Globus pallidus (tissue), 1 donor: Measurements from ENCODE around the gene INTS1.

Experiments
- DNase-seq: peaks from one replicate; pipeline ENCODE4 v3.0.0-alpha.2; 2015; ENCODE audit warnings: low spot score

INTS1 gene

DNA sequence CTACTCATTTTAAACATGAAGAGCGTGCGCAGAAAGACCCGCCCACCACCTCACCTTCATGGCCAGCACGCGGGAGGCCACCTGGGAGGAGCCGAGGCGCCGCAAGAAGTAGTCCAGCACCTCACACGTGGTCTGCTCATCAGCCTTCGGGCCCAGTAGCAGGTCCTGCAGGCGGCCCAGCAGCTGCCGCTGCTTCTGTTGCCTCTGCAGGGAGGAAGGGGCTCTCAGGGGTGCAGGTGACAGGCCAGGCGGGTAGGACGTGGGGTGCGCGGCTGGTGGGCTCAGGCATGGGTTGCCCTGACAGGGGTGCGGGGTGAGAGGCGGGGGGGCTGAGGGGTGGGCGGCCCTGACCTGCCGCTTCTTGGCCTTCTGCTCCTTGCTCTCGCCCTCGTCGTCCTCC, 17.6 kb downstream of the INTS1 start:
- no peak for DNase-seq

DNA sequence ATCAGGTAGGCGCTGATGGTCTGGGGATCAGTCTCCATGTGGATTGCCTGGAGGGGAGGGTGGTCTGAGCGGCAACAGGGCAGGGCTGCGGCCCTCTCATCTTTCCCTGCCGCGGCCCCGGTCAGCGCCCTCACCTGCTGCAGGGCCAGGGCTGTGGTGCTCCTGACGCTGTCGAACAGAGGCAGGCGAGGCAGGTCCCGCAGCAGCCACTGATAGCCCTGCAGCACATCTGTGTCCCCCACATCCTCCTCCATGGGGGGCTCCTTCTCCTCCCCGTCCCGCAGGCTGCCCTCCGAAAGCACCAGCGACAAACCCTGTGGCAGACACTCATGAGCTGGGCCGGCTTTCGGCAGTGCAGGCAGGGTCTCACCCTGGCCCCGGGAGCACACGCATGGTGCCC, 19.0 kb downstream of the INTS1 start:
- no peak for DNase-seq

DNA sequence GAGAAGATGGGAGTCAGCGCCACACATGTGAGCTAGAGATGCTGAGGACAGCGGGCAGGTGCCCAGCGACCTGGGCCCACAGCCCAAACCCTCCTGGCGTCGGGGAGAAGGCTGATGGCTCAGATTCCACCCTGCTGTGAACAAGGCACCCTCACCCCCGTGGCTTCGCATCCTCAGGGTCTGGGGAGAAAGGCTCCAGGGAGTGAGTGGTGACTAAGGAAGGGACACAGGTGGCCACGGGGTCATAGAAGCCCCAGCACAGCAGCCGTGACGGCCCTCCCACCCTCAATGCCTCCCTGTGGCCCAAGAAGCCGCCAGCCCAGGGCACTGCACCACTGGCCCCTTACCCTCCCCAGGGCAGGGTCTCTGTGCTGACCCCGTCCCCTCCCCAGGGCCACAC, 19.6 kb downstream of the INTS1 start:
- DNase-seq = no peak

DNA sequence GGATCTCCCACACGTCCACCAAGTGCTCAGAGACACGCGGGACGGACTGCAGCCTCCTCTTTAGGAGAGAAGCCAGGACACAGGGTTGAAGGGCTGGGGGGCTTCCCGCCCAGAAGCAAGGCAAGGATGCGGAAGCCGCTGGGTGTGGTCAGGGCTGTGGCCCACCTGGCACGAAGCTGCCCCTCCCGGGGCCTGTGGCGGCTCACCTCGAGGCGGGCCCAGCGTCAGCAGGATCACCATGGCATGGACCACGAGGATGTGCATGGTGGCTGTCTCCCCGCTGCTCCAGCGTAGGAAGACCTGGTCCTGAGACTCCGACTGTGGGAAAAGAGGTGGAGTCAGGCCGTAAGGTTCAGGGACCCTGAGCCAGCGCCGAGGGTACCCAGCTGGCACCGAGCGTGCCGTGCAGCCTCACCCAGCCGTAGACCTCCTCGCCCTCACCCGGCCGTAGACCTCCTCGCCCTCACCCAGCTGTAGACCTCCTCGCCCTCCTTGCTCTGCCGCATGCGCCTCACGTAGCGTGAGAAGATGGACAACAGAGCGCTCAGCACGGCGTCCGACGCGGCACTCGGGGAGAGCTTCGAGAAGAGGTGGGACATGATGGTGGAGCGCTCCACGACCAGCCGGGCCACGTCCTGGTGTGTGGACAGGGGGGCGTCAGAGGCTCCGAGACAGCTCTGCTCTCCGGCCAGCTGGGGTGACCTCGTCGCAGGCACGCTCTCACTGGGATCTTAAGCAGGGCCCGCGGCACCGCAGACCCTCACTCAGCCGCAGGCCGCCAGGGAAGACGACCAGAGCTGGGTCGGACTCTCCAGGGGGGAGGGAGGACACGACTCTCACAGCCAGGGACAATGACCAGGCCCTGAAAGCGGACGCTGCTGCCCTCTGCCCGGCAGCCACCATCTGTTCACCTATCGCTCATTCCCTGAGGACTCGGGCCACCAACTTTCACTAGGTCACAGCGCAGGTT, 20.4 kb downstream of the INTS1 start:
- no peak for DNase-seq

DNA sequence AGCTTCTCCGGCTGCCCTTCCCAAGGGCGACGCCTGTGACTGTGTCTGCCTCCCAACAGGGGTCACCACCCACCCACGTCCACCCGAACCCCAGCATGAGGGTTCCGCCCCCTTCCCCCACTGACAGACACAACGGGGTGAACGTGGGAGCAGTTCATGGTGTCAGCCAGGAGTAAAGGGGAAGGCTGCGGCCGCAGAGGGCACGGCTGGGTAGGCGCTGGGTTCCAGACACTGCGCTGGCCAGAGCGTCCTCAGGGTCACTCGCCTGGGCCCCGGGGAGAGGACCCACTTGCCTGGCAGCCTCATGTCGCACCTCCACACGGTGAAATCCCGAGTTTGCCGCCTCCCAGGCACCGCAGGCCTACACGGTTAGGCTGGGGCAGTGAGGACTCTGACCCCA, 21.1 kb downstream of the INTS1 start:
- DNase-seq = no peak

DNA sequence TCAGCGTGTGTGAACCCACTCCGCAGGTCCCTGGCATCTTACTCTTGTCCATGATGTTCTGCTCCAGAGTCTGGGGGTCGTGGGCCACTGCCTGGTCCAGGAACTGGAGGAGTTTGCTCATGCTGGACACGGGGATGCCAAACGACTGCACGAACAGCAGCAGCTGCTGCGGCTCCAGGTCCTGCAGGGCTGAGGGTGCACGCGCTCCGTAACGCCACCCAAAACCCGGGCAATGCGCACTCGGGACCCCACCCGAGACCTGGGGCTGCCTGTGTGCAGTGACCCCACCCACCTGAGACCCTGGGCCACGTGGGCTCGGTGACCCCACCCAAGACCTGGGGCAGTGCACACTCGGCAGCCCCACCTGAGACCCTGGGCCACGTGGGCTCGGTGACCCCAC, 22.9 kb downstream of the INTS1 start:
- no peak for DNase-seq

DNA sequence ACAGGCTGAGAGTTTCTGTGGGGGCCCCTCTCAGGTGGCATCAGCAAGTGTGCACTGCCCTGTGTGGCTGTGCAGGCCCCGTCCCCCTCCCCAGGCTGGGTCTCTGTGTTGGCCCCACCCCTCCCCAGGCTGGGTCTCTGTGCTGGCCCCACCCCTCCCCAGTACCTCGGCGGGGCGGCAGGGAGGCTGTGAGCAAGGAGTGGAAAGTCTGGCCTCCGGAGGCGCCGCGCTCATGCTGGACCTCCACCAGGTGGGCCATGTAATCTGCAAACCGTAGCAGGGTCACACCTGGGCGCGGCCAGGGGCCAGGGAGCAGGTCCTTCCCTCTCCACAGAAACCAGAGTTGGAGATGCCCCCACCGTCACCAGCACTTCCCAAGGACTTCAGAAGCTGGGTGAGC, 23.5 kb downstream of the INTS1 start:
- DNase-seq = no peak

DNA sequence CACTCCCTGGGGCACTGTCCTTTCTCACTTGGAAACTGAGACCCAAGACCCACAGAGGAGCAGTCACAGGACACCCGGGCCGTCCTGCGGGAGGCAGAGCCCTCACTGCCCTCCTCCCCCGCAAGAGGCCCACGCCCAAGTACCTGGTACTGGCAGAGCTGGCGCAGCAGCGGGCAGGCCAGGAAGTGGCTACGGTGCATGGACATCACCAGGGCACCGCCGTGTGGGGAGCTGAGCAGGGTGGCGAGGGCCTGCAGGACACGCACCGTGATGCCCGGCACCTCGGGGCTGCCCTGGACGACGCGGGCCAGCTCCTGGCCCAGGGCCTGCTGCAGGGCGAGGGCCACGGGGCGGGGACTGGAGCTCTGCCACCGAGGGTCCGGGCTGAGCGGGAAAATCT, 24.9 kb downstream of the INTS1 start:
- no peak for DNase-seq

DNA sequence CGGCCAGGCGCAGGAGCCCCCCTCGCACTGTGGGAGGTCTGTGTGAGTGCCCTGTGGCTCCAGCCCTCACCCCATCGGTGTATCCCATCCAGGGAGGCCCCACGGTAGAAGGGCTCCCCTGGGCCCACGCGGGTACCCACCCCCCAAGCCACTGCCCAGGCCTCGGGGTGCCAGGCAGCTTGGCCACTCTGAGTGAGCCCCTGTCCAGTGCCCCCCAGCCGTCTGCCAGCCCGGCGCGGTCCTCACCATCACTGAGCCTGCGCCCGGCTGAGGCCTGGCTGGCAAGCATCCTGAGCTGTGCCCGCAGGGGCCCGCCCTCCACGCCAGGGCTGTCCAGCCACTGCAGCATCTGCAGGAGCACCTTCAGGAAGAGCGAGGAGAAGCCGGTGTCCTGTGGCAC, 25.7 kb downstream of the INTS1 start:
- no peak for DNase-seq

DNA sequence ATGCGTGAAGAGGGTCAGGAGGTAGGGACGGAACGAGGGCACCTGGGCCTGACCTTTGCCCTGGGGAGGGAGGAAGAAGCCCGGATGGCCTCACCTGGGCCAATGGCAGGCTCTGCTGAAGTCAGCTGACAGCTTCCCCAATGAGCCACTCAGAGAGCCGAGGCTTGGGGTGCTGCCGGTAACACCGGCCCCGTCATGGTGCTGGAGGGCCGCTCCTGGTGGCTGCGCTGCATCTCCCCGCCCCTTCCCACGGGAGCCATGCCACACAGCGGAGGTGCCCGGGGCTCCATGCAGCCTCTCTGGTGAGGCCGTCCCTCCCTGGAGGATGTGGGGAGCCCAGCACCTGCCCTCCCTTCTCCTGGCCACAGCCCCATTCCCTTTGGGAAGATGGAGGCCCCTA, 27.3 kb downstream of the INTS1 start:
- DNase-seq = no peak

DNA sequence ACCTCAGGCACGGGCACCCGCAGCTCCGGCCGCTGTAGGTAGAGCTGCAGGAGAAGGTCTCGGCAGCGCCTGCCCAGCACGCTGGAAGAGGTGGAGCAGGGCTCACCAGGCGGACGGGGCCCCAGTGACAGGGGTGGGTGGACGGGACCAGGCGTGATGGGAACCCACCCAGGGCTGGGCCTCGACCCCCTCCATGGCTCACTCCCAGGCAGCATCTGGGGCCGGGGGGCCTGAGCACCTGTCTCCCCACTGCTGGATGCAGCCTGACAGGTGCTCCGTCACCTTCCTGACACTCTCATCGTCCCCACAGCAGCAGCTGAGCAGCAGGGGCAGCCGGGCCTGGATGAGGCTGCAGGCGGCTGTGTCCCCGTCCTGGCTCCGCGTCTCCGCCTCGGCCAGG, 28.2 kb downstream of the INTS1 start:
- no peak for DNase-seq

DNA sequence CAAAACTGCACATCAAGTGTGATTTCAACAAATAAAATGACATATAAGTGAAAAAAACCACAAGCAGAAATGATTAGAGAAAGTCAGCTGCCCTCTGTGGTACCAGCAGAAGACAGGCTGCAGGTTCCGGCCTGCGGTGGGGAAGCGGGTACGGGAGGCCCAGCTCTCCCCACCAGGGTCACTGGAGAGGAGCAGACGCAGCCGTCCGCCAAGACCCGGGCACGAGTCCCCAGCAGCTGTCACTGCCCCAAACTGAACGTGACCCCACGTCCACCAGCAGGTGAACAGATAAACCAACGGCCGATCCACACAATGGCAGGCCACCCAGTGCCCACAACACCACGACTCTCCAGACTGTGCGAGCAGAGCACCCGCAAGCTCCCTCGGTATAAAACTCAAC, 28.8 kb downstream of the INTS1 start:
- no peak for DNase-seq

DNA sequence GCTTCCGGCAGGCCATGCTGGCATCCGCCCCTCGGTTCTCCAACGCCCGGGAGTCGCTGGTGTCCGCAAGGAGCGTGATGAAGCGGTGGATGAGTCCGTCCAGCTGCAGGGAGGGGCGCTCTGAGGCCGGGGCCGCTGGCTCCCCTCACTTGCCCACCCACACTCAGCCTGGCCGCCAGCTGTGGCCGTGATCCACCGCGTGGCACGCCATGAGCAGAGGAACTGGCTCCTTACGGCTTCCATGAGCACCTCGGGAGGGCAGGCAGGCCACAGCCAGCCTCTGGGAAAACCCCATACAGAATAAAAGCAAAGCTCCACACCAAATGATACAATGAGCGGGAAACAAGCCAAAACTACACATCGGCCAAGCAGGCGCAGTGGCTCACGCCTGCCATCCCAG, 29.5 kb downstream of the INTS1 start:
- no peak for DNase-seq

DNA sequence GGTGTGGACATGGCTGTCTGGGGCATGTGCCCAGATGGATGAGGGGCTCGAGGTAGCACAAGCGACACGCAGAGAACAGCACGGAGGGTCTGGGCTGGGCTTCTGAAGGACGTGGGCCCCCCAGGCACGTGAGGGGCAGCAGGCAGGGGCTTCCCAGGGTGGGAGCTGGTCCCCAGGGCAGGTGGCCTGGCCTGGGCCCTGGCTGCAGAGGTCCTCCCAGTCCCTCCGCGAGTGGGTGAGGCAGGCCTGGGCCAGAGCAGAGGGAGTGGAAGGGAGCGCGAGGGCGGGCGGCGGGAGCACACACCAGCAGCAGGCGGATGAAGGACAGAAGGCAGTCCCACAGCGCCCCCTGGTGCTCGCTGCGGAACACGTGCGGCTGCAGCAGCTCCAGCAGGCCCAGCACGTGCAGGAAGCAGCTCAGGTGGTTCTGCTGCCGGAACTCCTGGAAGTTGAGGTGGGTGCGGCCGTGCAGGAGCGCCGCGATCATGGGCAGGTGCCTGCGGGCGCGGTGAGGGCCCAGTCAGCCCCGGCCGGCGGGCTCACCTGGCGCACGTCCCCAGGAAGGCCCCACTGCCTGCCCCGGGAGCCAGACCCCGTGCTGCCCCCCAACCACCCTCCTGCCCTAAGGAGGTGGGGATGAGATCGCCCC, 30.2 kb downstream of the INTS1 start:
- DNase-seq = peak; percentile 75

DNA sequence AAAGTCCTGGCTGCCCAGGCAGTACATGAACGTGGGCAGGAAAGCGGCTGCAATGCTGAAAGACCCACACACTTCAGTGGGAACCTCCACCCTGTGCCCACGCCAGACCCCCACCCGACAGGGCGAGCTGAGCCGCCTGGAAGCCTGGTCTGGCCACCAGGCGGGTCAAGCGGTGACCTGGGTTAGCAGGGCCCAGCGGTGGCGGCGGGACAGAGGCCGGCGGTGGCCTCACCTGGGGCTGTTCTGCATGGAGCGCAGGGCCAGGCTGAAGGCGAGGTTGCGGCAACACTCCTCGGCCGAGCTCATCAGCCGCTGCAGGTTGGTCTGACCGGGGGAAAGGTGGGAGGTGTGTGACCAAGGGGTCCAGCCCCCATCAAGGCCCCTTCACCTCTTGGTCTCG, 33.3 kb downstream of the INTS1 start:
- no peak for DNase-seq

DNA sequence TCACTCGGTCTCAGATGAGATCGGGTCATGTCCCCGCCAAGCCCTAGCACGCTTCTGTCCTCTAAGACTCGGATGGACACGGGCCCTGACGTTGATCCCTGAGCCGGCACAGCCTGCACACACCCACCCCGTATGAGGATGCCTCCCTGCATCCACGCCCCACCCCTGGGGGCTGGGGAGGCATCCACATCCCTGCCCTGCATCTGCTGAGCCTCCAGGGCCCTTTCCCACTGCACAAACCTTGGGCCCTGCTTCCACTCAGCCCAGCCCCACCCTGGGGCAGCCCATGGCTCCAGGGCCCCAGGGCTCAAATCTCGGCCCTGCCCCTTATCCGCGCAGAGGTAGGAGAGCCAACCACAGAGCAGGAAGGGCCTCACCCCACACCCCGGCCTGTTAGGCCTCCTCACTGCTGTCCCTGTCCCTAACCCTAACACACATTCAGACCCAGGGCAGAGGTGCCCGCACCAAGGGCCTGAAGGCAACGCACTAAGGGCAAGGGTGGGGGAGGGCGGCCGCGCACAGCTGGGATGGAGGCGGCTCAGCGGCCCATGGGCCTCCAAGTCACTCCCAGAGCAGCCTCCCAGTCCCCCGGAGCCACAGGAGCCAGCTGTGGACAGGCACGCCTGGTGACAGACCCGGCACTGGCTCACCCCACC, 35.4 kb downstream of the INTS1 start:
- DNase-seq = no peak

DNA sequence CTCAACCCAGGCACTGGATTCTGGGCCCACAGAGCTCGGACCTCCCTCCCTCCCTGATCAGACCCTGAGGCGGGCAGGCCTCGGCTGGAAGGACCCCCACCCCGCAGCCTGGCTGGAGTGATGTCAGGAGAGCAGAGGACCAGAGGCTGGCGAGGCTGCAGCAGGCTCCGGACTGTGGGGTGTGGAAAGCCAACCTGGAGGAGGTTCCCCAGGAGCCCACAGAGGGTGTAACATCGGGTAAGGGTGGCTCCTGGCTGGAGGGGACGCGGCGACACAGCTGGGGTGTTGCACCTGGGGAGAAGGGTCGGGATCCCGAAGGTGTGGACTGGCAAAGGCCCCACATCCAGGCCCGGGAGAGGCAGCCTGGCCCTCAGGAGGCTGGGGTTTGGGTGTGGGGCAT, 36.0 kb downstream of the INTS1 start:
- no peak for DNase-seq

DNA sequence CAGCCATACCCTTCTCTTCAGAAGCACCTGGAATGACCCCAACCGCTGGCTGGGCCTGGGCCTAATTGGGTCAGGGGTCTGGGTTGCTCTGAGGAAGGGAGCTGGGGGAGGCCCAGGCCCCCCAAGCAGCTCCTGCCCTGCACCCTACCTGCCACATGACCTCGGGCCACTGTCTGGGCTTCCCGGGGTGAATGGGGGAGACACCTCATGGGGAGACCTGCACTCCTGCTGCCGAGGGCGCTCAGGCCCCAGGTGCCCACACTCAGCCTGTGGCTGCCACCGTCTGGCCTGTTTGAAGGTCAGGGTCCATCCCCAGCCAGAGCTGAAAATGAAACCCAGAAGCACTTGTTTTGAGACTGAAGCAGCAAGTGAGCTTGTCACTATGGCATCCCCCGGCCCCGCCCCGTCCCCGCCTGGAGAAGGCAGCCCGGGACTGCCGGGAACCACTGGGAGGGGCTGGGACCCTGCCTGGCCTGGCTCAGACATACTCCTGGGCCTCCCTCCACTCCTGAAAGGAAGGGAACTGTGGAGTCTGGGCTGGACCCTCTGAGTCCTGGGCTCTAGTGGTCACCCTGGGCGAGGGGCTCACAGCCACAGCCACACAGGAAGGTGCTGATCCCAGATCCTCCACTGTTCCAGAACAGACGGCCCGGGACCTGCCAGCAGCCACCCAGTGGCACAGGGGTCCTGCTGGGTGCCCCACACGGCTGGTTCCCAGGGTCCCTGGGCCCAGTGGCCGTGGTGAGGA, 37.5 kb downstream of the INTS1 start:
- DNase-seq = no peak

DNA sequence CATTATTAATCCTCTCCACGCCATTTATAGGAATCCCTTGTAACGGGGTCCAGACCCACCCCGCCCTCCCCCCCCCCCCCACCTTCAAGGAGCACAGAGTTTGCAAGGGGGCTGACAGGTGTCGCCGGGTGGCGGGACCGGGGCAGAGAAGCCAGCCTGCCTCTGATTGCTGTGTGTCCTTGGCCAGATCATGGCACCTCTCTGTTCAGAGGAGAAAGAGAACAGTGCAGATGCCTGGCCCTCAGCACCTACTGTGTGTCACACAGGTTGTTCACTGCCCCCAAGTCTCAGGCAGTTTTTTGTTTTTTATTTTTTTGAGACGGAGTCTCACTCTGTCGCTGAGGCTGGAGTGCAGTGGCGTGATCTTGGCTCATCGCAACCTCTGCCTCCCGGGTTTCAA, 39.5 kb downstream of the INTS1 start:
- no peak for DNase-seq

DNA sequence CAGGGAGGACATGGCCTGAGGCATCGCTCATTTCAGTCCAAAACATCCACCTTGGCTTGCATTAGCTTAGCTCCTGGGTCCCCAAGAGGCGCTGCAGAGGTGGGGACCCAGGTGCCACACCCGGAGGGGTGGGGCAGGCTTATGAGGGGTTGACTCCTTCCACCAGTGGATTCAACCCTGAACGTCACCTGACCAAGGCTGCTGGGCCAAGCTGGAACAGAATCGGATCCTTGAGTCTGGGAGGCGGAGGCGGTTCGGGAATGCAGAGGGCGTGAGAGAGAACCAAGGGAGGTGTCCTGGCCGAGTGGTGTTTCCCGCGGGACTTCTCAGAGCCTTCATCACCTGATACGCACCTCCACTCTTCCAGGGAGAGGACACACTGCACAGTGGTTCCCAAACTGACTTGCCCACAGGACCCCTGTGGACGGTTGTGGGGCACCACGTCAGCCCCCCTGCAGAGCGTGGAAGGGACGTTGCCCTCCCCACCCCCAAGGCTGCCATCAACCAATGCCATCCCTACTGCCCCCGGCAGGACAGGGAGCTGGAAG, 40.4 kb downstream of the INTS1 start:
- no peak for DNase-seq

DNA sequence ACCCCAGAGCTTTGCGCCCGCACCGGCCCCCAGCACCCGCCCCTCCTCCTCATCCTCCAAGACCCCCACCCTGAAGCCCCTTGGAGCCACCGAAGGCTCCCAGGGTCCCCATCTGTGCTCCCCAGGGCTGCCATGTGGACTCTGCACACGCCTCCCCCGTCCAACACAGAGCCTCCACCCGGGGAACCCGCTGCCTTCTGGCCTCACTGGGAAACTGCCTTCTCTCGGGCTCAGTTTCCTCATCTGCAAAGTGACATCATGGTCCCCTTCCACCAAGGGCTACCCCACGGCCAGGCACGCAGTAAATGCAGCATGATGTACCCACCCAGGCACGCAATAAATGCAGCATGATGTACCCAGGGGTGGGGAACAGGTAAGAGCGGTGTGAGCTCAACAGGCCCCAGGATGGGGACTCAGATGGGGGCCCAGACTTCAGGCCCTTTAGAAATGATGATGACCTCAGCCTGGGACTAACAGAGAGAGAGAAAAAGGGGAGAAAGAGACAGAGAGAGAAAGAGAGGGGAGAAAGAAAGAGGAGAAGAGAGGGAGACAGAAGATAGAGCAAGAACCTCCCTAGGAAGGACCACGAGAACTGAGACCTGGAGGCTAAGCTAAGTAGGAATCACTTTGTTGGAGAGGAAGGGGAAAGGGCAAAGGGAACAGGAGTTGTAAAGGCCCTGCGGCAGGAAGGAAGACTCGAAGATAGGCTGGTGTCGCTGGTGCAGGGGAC, 42.4 kb downstream of the INTS1 start:
- DNase-seq = no peak
